Mucosa of descending colon (tissue), 3 donors: Measurements from ENCODE around the gene TRIO. TPM values are rescaled to one million over a fixed set of nuclear protein-coding genes. Genes with fewer than 3 reads are reported as not detected.
A peak's percentile ranks its signal among the peaks of the same experiment; 100 is the strongest.

Experiments used
- ATAC-seq: fragments of 200-7000 bp; cut with Tn5 transposase; one replicate; pipeline ENCODE4 v1.9.1; 2020; ENCODE audit warnings: mild to moderate bottlenecking, moderate library complexity
- DNase-seq, 3 donors: peaks; one replicate each; pipeline ENCODE4 v3.0.0-alpha.2; 2020
- H3K36me3 ChIP-seq: fragments of 200-600 bp; one replicate; pipeline ENCODE4 v1.8.0; 2021; ENCODE audit warnings: low read depth, mild to moderate bottlenecking
- H3K4me1 ChIP-seq: fragments of 200-600 bp; one replicate; pipeline ENCODE4 v1.8.0; 2021; ENCODE audit warnings: low read depth, mild to moderate bottlenecking
- H3K4me3 ChIP-seq: fragments of 200-600 bp; one replicate; pipeline ENCODE4 v1.8.0; 2021; ENCODE audit warnings: mild to moderate bottlenecking
- H3K9me3 ChIP-seq: fragments of 200-600 bp; one replicate; pipeline ENCODE4 v1.8.0; 2021; ENCODE audit warnings: mild to moderate bottlenecking
- intact Hi-C, 2 donors: fragments of 100-400 bp; cut with DNase I in 1 of 2; cut with micrococcal nuclease in 1 of 2; formaldehyde crosslinking; loops; one replicate each; pipeline versions ENCODE4 v1.11.0 to v1.11.1; 2022; cut with DNase I, micrococcal nuclease
- total RNA-seq, 3 donors: library from RNA; stranded (reverse); fragmentation: NEBNext Ultra II Directional in 2 of 3; extraction: Animal tissue kit (Norgen Biotek cat#: 25700) in 2 of 3; gene quantifications; one replicate each; pipeline versions ENCODE4 v1.2.1 to v1.2.4, GENCODE V29; 2021 to 2023
- TF ChIP-seq, protein P1 (sequence below): fragments of 200-600 bp; IDR thresholded peaks from one replicate; pipeline ENCODE4 v1.8.0; 2022; ENCODE audit warnings: antibody characterized with exemption, mild to moderate bottlenecking
- donor health status: DM: no; HTN: no; CAD: no; lungs with moderate emphysema.
- donor health status: DM: no; HTN: no; CAD: no.
- donor health status: DM: no; HTN: yes; CAD: no.

Gene TRIO
- total RNA-seq, 3 donors from 2014 or later: 164 to 231 (median 168) TPM

GRCh38 chr5:14330291-14330690 is 187.1 kb downstream of the TRIO start:
- no peaks in the 10 kb centered on the region for H3K9me3 ChIP-seq
- ATAC-seq: no peak
- H3K4me3 ChIP-seq: no peak overlapping the region
- DNase-seq: no peak
- TF ChIP-seq, protein P1, sequence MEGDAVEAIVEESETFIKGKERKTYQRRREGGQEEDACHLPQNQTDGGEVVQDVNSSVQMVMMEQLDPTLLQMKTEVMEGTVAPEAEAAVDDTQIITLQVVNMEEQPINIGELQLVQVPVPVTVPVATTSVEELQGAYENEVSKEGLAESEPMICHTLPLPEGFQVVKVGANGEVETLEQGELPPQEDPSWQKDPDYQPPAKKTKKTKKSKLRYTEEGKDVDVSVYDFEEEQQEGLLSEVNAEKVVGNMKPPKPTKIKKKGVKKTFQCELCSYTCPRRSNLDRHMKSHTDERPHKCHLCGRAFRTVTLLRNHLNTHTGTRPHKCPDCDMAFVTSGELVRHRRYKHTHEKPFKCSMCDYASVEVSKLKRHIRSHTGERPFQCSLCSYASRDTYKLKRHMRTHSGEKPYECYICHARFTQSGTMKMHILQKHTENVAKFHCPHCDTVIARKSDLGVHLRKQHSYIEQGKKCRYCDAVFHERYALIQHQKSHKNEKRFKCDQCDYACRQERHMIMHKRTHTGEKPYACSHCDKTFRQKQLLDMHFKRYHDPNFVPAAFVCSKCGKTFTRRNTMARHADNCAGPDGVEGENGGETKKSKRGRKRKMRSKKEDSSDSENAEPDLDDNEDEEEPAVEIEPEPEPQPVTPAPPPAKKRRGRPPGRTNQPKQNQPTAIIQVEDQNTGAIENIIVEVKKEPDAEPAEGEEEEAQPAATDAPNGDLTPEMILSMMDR: no peak
- no peaks in the 10 kb centered on the region for H3K36me3 ChIP-seq
- H3K4me1 ChIP-seq: no peaks in the 10 kb centered on the region
- intact Hi-C loops: no loop called here

DNA sequence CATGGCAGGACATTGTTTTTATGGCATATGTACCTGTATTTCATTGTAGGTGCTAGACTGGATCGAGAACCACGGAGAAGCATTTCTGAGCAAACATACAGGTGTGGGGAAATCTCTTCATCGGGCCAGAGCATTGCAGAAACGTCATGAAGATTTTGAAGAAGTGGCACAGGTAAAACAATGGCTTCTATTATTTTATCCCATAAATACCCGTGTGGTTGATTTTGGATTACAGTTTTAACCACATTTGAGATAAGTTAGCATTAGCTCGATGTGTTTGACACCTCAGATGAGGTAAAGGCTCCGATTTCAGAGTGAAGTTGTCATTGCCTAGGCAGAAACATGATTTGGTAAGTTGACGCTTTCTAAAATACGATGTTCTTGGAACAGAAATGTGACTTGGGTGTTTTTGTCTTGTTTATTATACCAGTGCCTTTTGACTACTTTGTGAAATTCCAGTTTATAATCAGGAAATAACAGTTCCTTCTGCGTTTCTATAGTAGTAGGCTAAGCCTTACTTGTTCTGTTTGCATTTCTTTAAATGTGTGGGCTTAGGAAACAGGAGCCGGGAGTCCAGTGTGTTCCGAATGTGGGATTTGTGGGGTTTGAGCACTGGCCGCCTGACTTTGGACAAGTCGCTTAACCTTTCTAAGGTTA is 187.7 kb downstream of the TRIO start:
- H3K4me1 ChIP-seq: no peaks in the 10 kb centered on the region
- H3K36me3 ChIP-seq: no peaks in the 10 kb centered on the region
- DNase-seq (no peak), ATAC-seq (no peak)
- no peaks in the 10 kb centered on the region for H3K9me3 ChIP-seq
- intact Hi-C loops: no loop called here
- TF ChIP-seq, protein P1: no peak
- no peak overlapping the region for H3K4me3 ChIP-seq

DNA sequence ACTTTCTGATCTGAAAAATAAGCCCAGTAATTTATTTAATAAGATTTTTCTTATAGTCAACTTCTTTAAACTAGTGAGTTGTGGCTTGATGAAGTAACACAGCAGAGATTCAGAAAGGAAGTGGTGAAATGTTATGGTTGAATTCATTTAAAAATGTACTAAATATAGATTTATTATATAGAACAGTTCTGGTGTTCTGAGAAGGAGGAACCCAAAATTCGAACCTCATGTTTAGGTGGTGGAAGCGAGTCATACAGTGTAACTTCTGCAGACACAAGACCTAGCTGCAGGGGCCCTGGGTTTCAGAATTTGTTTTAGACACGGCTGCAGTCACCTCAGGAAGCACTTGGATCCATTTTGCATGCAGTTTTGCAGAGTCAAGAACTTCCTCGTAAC is 188.2 kb downstream of the TRIO start:
- H3K36me3 ChIP-seq: no peaks in the 10 kb centered on the region
- intact Hi-C loops: no loop called here
- ATAC-seq (peak; percentile 40), DNase-seq (no peak)
- H3K4me1 ChIP-seq: no peaks in the 10 kb centered on the region
- TF ChIP-seq, protein P1: no peak
- no peak overlapping the region for H3K4me3 ChIP-seq
- no peaks in the 10 kb centered on the region for H3K9me3 ChIP-seq

- H3K4me1 ChIP-seq: no peaks in the 10 kb centered on the region
- no peaks in the 10 kb centered on the region for H3K36me3 ChIP-seq
- DNase-seq (no peak), ATAC-seq (no peak)
- no peaks in the 10 kb centered on the region for H3K9me3 ChIP-seq
- H3K4me3 ChIP-seq: no peak overlapping the region
- intact Hi-C loops: no loop called here
- TF ChIP-seq, protein P1: no peak
Measured at GRCh38 chr5:14332038-14332631, 189.0 kb downstream of the TRIO start.

- H3K36me3 ChIP-seq: no peaks in the 10 kb centered on the region
Measured at GRCh38 chr5:14332746-14333145, 189.6 kb downstream of the TRIO start.

More at GRCh38 chr5:14332746-14333145, 189.6 kb downstream of the TRIO start:
- Histone ChIP-seq H3K4me3 (no peak overlapping the region), H3K4me1 (no peaks in the 10 kb centered on the region), H3K9me3 (no peaks in the 10 kb centered on the region)
- no peak for ATAC-seq
- DNase-seq: no peak
- intact Hi-C loops: no loop called here
- TF ChIP-seq, protein P1: no peak
